ENCODE data around the gene COL25A1.

COL25A1 gene

GRCh38 chr4:109211671-109212070 lies 90.8 kb downstream of the COL25A1 start:
- no peak for TF ChIP-seq ARNT (IDR thresholded peaks at IDR 0.05)
- CTCF ChIA-PET = no interaction called here
- POLR2A ChIA-PET = no interaction called here
- DNase-seq (ENCODE audit: extremely low spot score) = no peak

DNA sequence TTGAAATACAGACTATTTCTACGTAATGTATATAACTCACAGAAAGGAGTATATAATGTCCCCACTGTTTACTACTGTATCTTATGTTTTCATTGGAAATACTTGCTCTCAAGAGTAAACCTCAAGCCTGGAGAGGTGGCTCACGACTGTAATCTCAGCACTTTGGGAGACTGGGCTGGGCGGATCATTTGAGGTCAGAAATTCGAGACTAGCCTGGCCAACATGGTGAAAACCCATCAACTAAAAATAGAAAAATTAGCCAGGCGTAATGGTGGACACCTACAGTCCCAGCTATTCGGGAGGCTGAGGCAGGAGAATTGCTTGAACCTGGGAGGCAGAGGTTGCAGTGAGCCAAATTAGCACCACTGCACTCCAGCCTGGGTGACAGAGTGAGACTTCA lies 92.8 kb downstream of the COL25A1 start:
- POLR2A ChIA-PET = no interaction called here
- TF ChIP-seq ZNF384 (IDR thresholded peaks at IDR 0.05) = no peak

DNA sequence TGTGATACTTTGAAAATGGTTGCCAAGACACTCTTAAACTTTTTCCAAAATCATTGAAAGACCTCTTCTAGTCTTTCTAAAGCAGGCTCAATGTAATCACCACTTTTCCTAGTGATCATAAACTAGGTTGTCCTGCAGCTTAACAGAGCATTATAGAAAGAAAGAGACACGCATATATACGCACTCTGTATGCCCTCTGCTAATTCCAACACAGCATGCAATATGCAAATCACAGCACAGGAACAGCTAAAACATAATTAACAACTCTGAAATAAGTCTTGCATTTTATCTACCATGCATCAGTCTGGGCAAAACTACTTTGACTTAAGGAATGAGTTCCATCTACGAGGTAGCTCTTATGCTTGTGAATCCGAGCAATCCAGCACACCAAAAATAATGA lies 94.6 kb downstream of the COL25A1 start:
- ChIA-PET CTCF (interaction anchor here (0.5 kb wide), 1 partner anchor 10 kb away, joined by 6 read pairs; no protein-coding TSS in a partner anchor), POLR2A (no interaction called here)
- DNase-seq (ENCODE audit: extremely low spot score) = no peak
- TF ChIP-seq, protein P1, sequence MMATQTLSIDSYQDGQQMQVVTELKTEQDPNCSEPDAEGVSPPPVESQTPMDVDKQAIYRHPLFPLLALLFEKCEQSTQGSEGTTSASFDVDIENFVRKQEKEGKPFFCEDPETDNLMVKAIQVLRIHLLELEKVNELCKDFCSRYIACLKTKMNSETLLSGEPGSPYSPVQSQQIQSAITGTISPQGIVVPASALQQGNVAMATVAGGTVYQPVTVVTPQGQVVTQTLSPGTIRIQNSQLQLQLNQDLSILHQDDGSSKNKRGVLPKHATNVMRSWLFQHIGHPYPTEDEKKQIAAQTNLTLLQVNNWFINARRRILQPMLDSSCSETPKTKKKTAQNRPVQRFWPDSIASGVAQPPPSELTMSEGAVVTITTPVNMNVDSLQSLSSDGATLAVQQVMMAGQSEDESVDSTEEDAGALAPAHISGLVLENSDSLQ (IDR thresholded peaks at IDR 0.05) = no peak

More for the DNA sequence above, 92.8 kb downstream of the COL25A1 start:
- CTCF ChIA-PET = no interaction called here
- no peak for DNase-seq (ENCODE audit: extremely low spot score)

DNA sequence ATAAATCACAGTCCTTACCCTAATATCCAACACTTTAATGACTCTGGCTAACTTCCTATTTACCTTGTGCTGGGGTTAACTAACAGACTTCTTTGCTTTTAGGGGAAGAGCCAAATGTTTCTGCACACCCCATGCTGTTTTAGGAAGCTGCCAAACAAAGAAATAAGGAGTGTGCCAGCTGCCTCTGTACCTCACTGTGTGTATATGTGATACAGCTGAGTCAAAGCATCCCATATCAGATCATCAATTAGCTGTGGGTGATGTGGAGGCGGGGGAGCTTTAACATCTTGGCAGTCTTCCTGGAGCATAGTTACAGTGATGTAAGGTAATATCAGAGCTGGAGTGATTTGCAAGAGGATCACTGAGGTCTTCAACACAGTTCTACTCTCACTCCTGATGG lies 95.4 kb downstream of the COL25A1 start:
- DNase-seq (ENCODE audit: extremely low spot score) = peak; percentile 52
- TF ChIP-seq HDGF (IDR thresholded peaks at IDR 0.05; ENCODE audit: borderline replicate concordance) (no peak), SP1 (IDR thresholded peaks at IDR 0.05) (no peak), CTBP1 (IDR thresholded peaks at IDR 0.05; ENCODE audit: borderline replicate concordance) (peak; percentile 62; the same call in 1 of the 2 replicates)
- TF ChIP-seq, protein P1 (IDR thresholded peaks at IDR 0.05) = peak; percentile 39; the same call in 1 of the 2 replicates
- POLR2A ChIA-PET = no interaction called here
- CTCF ChIA-PET = no interaction called here

GRCh38 chr4:109206620-109207019 lies 95.8 kb downstream of the COL25A1 start:
- TF ChIP-seq, protein P1 (IDR thresholded peaks at IDR 0.05) = peak; percentile 61
- TF ChIP-seq FOXK2 (IDR thresholded peaks at IDR 0.05) (no peak), L3MBTL2 (conservative IDR thresholded peaks at IDR 0.05) (no peak)
- peak; percentile 16 for DNase-seq (ENCODE audit: extremely low spot score)
- POLR2A ChIA-PET = no interaction called here
- CTCF ChIA-PET = no interaction called here

DNA sequence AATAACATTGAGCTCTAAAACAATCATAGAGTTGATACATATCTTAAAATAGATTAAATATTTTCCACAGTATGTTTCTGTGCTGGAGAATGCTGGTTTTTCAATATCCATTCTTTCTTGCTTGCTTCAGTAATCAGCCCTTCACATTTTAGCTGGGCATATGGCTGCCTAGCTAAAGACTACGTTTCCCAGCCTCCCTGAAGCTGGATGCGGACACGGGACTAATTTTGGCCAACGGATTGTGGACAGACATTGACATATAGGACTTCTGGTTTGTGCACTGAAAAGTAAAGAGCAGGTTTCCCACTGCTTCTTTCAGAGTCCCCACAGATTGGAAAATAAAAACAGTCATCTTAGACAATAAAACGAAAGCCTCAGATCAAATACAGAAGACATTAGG lies 97.3 kb downstream of the COL25A1 start:
- TF ChIP-seq FOXM1 (IDR thresholded peaks at IDR 0.05; ENCODE audit: borderline replicate concordance) = no peak
- TF ChIP-seq, protein P1 (IDR thresholded peaks at IDR 0.05) = 0 out of 2 replicates have a peak, but pooled peaks have one; percentile 16
- ChIA-PET POLR2A (no interaction called here), CTCF (no interaction called here)
- peak; percentile 27 for DNase-seq (ENCODE audit: extremely low spot score)

DNA sequence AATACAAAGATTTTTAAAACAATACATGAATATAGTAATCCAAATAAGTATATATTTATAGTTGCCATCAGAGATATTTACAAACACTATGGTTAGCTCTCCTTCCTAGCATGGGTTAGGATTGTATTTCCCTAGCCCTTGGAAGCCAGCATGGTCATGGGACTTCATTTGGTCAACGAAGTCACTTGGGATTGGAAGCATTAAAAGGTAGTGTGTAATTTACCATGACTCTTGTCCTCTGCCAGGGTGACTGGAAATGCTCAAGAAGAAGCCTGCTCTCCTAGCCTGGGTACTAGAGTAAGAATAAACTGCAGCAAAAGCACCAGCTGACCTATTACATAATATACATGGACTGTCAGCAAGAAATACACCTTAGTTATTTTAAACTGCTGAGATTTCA lies 102.9 kb downstream of the COL25A1 start:
- no peak for TF ChIP-seq TARDBP (IDR thresholded peaks at IDR 0.05)
- no peak for TF ChIP-seq FOXA1 (IDR thresholded peaks at IDR 0.05)
- no peak for TF ChIP-seq ARNT (IDR thresholded peaks at IDR 0.05)
- no peak for TF ChIP-seq HDGF (IDR thresholded peaks at IDR 0.05; ENCODE audit: borderline replicate concordance)
- TF ChIP-seq FOXM1 (IDR thresholded peaks at IDR 0.05; ENCODE audit: borderline replicate concordance) = no peak
- no peak for TF ChIP-seq SP1 (IDR thresholded peaks at IDR 0.05)
- TF ChIP-seq FOXK2 (IDR thresholded peaks at IDR 0.05) = no peak
- TF ChIP-seq NFRKB (IDR thresholded peaks at IDR 0.05) = no peak
- TF ChIP-seq SUZ12 (IDR thresholded peaks at IDR 0.05) = no peak
- no peak for TF ChIP-seq L3MBTL2 (conservative IDR thresholded peaks at IDR 0.05)
- TF ChIP-seq LEF1 (IDR thresholded peaks at IDR 0.05; ENCODE audit: borderline replicate concordance) = no peak
- no peak for TF ChIP-seq CTBP1 (IDR thresholded peaks at IDR 0.05; ENCODE audit: borderline replicate concordance)
- no peak for TF ChIP-seq ELF4 (IDR thresholded peaks at IDR 0.05)
- TF ChIP-seq, protein P1 (IDR thresholded peaks at IDR 0.05) = no peak
- TF ChIP-seq BHLHE40 (IDR thresholded peaks at IDR 0.05; ENCODE audit: borderline replicate concordance) = no peak
- no peak for TF ChIP-seq ZNF384 (IDR thresholded peaks at IDR 0.05)
- POLR2A ChIA-PET = no interaction called here
- no peak for DNase-seq (ENCODE audit: extremely low spot score)
- CTCF ChIA-PET = no interaction called here
